Vagina (tissue), 2 donors: Measurements from ENCODE around the gene MNAT1. TPM values are rescaled to one million over a fixed set of nuclear protein-coding genes. Genes with fewer than 3 reads are reported as not detected.
"Not testable (repeated sequence)": the region's sequence is repeated elsewhere in the genome, so short reads cannot be mapped to it uniquely, and the experiment has no call there.

Experiments
- DNase-seq, 2 donors: peaks; one replicate each; pipeline ENCODE4 v3.0.0-alpha.2; 2017; ENCODE audit errors: extremely low spot score in 2 of 2
- H3K27ac ChIP-seq: fragments of 200-600 bp; sonication (generic); one replicate; pipeline ENCODE4 v1.5.1; 2019
- H3K27me3 ChIP-seq: fragments of 200-600 bp; sonication (generic); one replicate; pipeline ENCODE4 v1.5.1; 2019
- H3K36me3 ChIP-seq, 2 donors: fragments of 200-600 bp; sonication (generic); one replicate each; pipeline ENCODE4 v1.5.1; 2017 to 2019
- H3K4me1 ChIP-seq: fragments of 200-600 bp; sonication (generic); one replicate; pipeline ENCODE4 v1.5.1; 2019
- H3K4me3 ChIP-seq, 2 donors: fragments of 200-600 bp; sonication (generic); 1 replicate in 1 of 2; 2 replicates in 1 of 2; pipeline ENCODE4 v1.5.1; 2016 to 2019
- H3K9me3 ChIP-seq: fragments of 200-600 bp; sonication (generic); one replicate; pipeline ENCODE4 v1.5.1; 2019
- POLR2A ChIP-seq, 2 donors: fragments of 450-650 bp; IDR thresholded peaks; one replicate each; pipeline ENCODE4 v1.6.1; 2017; ENCODE audit warnings: antibody characterized with exemption in 2 of 2, mild to moderate bottlenecking in 2 of 2, moderate library complexity in 2 of 2
- POLR2AphosphoS5 ChIP-seq, 2 donors: sonication (generic); formaldehyde crosslinking; IDR thresholded peaks; one replicate each; pipeline ENCODE4 v1.9.0; 2017; ENCODE audit warnings: antibody characterized with exemption in 2 of 2, mild to moderate bottlenecking in 2 of 2, low read depth in 1 of 2; ENCODE audit not compliant: insufficient read depth in 1 of 2
- intact Hi-C: fragments of 100-400 bp; cut with DNase I; formaldehyde crosslinking; loops from one replicate; pipeline ENCODE4 v1.15.1; 2023
- total RNA-seq: library from RNA; depleted of rRNA; stranded (reverse); fragments of >200 nt; gene quantifications from one replicate; pipeline ENCODE4 v1.2.3, GENCODE V29; 2016
- TF ChIP-seq, protein P1 (sequence below), 3 experiments: fragments of 450-650 bp in 2 of 3; fragments of 200-600 bp in 1 of 3; sonication (generic) in 1 of 3; IDR thresholded peaks; one replicate each; pipeline ENCODE4 v1.5.1; 2017 to 2019; ENCODE audit warnings: antibody characterized with exemption in 3 of 3, mild to moderate bottlenecking in 2 of 3, moderate library complexity in 2 of 3

Gene MNAT1
- total RNA-seq, 1 donor from 2014 or later: 38.1 TPM

DNA sequence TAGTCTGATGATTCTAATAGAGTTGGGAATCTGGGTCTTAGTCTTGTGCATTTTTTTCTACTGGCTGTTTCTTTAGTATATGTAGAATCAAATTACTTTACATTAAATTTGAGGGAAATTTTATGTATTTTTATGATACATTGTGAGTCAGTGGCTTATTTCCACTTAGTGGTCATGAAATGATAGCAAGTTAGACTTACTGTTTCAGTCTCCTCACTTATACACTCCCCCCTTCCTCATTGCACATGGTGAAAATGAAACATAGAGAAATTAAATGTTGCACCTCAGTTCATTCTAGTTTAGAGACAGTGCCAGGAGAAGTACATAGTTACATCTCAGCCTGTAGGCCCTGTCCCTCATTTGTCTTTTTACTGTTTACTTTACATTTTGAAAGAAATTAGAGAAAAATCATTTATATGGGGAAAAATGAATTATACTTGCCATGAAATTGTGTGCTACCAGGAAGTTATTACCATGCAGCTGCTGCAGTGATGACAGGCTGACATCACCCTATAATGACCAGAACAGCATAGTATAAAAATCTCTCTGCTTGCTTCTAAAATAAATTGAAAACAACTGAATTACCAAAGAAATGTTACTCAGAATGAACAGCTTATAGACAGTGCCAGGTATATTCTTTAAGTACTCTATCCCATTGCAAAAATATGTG is 133.1 kb downstream of the MNAT1 start:
- no peak for TF ChIP-seq POLR2AphosphoS5 (IDR thresholded peaks at IDR 0.05; ENCODE audit: insufficient read depth in 1 of 2, low read depth in 1 of 2)
- no peak for TF ChIP-seq POLR2A (IDR thresholded peaks at IDR 0.05)
- TF ChIP-seq, protein P1, sequence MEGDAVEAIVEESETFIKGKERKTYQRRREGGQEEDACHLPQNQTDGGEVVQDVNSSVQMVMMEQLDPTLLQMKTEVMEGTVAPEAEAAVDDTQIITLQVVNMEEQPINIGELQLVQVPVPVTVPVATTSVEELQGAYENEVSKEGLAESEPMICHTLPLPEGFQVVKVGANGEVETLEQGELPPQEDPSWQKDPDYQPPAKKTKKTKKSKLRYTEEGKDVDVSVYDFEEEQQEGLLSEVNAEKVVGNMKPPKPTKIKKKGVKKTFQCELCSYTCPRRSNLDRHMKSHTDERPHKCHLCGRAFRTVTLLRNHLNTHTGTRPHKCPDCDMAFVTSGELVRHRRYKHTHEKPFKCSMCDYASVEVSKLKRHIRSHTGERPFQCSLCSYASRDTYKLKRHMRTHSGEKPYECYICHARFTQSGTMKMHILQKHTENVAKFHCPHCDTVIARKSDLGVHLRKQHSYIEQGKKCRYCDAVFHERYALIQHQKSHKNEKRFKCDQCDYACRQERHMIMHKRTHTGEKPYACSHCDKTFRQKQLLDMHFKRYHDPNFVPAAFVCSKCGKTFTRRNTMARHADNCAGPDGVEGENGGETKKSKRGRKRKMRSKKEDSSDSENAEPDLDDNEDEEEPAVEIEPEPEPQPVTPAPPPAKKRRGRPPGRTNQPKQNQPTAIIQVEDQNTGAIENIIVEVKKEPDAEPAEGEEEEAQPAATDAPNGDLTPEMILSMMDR (IDR thresholded peaks at IDR 0.05): no peak
- Histone ChIP-seq H3K36me3 (no peaks in the 10 kb centered on the region), H3K4me3 (no peak overlapping the region), H3K4me1 (peaks cover 22% of the 10 kb centered on the region), H3K27me3 (no peaks in the 10 kb centered on the region), H3K27ac (no peak overlapping the region), H3K9me3 (no peaks in the 10 kb centered on the region)
- intact Hi-C loops: no loop called here
- no peak for DNase-seq

DNA sequence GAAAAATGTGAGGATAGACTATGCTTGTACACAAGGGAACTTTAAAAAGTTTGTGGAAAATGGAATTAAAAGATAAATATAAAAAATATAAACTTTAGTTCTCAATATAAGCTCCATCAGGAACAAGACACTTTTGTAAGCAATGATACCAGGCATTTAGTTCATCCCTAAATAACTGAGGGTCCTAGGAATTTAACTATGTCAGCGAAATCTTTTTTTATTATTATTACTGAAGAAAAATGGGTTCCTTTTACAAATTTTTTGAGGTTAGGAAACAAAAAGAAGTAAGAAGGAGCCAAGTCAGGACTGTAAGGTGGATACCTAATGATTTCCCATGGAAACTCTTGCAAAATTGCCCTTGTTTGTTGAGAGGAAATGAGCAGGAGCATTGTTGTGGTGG is 143.6 kb downstream of the MNAT1 start:
- TF ChIP-seq POLR2AphosphoS5 (IDR thresholded peaks at IDR 0.05; ENCODE audit: insufficient read depth in 1 of 2, low read depth in 1 of 2): no peak
- TF ChIP-seq POLR2A (IDR thresholded peaks at IDR 0.05): no peak
- TF ChIP-seq, protein P1 (IDR thresholded peaks at IDR 0.05): no peak
- H3K9me3 ChIP-seq: no peaks in the 10 kb centered on the region
- DNase-seq: no peak

DNA sequence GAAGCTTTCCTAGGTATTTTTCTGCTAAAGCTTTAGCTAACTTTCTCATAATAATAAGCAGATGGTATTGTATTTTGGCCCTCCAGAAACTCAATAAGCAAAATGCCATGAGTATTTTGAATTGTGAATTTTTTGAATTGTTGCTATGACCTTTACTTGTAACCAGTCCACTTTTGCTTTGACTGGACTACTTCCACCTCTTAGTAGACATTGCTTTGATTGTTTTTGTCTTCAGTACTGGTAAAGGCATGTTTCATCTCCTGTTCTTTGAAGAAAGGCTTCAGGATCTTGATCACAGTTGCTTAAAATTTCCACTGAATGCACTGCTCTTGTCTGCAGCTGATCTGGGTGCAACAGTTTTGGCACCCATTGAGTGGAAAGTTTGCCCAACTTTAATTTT is 144.0 kb downstream of the MNAT1 start:
- H3K27ac ChIP-seq: no peak overlapping the region
- no peaks in the 10 kb centered on the region for H3K27me3 ChIP-seq
- no peak overlapping the region for H3K4me3 ChIP-seq
- no peak for TF ChIP-seq POLR2AphosphoS5 (IDR thresholded peaks at IDR 0.05; ENCODE audit: insufficient read depth in 1 of 2, low read depth in 1 of 2)
- TF ChIP-seq, protein P1 (IDR thresholded peaks at IDR 0.05): no peak
- no peak for TF ChIP-seq POLR2A (IDR thresholded peaks at IDR 0.05)
- intact Hi-C loops: no loop called here
- H3K9me3 ChIP-seq: no peaks in the 10 kb centered on the region
- peaks cover 0 to 8% of the 10 kb centered on the region in 2 donors for H3K36me3 ChIP-seq
- DNase-seq: no peak
- peaks cover 8% of the 10 kb centered on the region for H3K4me1 ChIP-seq

More for the DNA sequence above, 143.6 kb downstream of the MNAT1 start:
- Histone ChIP-seq H3K4me3 (no peak overlapping the region), H3K27me3 (no peaks in the 10 kb centered on the region), H3K4me1 (peaks cover 8% of the 10 kb centered on the region), H3K36me3 (peaks cover 0 to 8% of the 10 kb centered on the region in 2 donors), H3K27ac (no peak overlapping the region)
- intact Hi-C loops: no loop called here

DNA sequence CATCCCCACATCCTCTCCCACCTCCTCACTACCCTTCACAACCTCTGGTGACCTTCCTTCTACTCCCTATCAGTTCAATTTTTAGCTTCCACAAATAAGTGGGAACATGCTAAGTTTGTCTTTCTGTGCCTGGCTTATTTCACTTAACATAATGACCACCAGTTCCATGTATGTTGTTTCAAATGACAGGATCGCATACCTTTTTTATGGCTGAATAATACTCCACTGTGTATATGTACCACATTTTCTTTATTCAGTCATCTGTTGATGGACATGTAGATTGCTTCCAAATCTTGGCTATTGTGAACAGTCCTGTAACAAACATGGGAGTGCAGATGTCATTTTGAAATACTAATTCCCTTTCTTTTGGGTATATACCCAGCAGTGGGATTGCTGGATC is 147.7 kb downstream of the MNAT1 start:
- peaks cover 0 to 12% of the 10 kb centered on the region in 2 donors for H3K36me3 ChIP-seq
- intact Hi-C loops: no loop called here
- H3K4me1 ChIP-seq: peaks cover 8% of the 10 kb centered on the region
- no peaks in the 10 kb centered on the region for H3K27me3 ChIP-seq
- no peak for DNase-seq
- no peak overlapping the region for H3K27ac ChIP-seq
- peaks cover 3% of the 10 kb centered on the region for H3K9me3 ChIP-seq
- H3K4me3 ChIP-seq: no peak overlapping the region
- TF ChIP-seq POLR2A (IDR thresholded peaks at IDR 0.05) (no peak), POLR2AphosphoS5 (IDR thresholded peaks at IDR 0.05; ENCODE audit: insufficient read depth in 1 of 2, low read depth in 1 of 2) (no peak)
- TF ChIP-seq, protein P1 (IDR thresholded peaks at IDR 0.05): no peak

DNA sequence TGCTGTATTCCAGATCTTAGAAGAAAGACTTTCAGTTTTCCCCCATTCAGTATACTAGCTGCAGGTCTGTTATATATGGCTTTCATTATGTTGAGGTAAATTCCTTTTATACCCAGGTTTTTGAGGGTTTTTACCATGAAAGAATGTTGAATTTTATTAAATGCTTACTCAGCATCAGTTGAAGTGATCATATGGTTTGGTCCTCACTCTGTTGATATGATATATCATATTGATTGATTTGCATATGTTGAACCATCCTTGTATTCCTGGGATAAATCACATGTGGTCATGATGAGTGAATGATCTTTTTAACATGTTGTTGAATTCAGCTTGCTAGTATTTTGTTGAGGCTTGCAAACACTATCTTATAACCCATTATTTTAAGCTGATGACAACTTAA is 149.6 kb downstream of the MNAT1 start:
- no peak for DNase-seq
- H3K27ac ChIP-seq: no peak overlapping the region
- no peak overlapping the region for H3K4me3 ChIP-seq
- intact Hi-C loops: no loop called here
- peaks cover 3% of the 10 kb centered on the region for H3K9me3 ChIP-seq
- H3K36me3 ChIP-seq: peaks cover 0 to 12% of the 10 kb centered on the region in 2 donors
- H3K27me3 ChIP-seq: no peaks in the 10 kb centered on the region
- no peaks in the 10 kb centered on the region for H3K4me1 ChIP-seq
- TF ChIP-seq POLR2A (IDR thresholded peaks at IDR 0.05): no peak

DNA sequence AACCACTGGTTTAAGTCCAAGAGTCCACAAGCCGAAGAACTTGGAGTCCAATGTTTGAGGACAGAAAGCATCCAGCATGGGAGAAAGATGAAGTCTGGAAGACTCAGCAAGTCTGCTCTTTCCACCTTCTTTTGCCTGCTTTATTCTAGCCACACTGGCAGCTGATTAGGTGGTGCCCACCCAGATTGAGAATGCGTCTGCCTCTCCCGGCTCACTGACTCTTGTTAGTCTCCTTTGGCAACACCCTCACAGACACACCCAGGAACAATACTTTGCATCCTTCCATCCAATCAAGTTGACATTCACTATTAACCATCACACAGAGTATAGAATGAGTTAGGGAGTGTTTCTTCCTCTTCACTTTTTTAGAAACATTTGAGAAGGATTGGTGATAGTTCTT is 156.1 kb downstream of the MNAT1 start:
- H3K9me3 ChIP-seq, intact Hi-C loops, H3K27ac ChIP-seq, DNase-seq, H3K4me3 ChIP-seq, H3K36me3 ChIP-seq, H3K4me1 ChIP-seq, H3K27me3 ChIP-seq: not testable (repeated sequence)
